ENCODE data around the gene SCFD2. TPM values are rescaled to one million over a fixed set of nuclear protein-coding genes. Genes with fewer than 3 reads are reported as not detected.

SCFD2 gene
- total RNA-seq, 3 donors from 2014 or later: 22.8 to 33.8 (median 25.0) TPM

GRCh38 chr4:53208753-53209152, 157.1 kb downstream of the SCFD2 start:
- DNase-seq (ENCODE audit: low spot score in 2 of 2): no peak
- no peaks in the 10 kb centered on the region for H3K36me3 ChIP-seq
- no peak for TF ChIP-seq CTCF (IDR thresholded peaks at IDR 0.05)
- no peaks in the 10 kb centered on the region for H3K9me3 ChIP-seq
- no peaks in the 10 kb centered on the region for H3K4me1 ChIP-seq
- intact Hi-C loops (cut with DNase I; ENCODE audit: low total_unique reads): loop anchor here (1.0 kb wide), 1 partner anchor 11 kb away; no protein-coding TSS in a partner anchor
- no peak overlapping the region for H3K4me3 ChIP-seq
- H3K27ac ChIP-seq: no peak overlapping the region
- no peaks in the 10 kb centered on the region for H3K27me3 ChIP-seq

GRCh38 chr4:53205970-53206369, 159.9 kb downstream of the SCFD2 start:
- no peaks in the 10 kb centered on the region for H3K4me1 ChIP-seq
- no peaks in the 10 kb centered on the region for H3K27me3 ChIP-seq
- no peaks in the 10 kb centered on the region for H3K36me3 ChIP-seq
- DNase-seq (ENCODE audit: low spot score in 2 of 2): no peak
- intact Hi-C loops (cut with DNase I; ENCODE audit: low total_unique reads): no loop called here
- TF ChIP-seq POLR2AphosphoS5 (IDR thresholded peaks at IDR 0.05): no peak
- no peak for TF ChIP-seq CTCF (IDR thresholded peaks at IDR 0.05)
- no peak for TF ChIP-seq POLR2A (IDR thresholded peaks at IDR 0.05)
- no peak overlapping the region for H3K4me3 ChIP-seq
- H3K27ac ChIP-seq: no peak overlapping the region
- no peaks in the 10 kb centered on the region for H3K9me3 ChIP-seq

- Histone ChIP-seq H3K4me3 (no peak overlapping the region), H3K27ac (no peak overlapping the region), H3K9me3 (no peaks in the 10 kb centered on the region), H3K27me3 (no peaks in the 10 kb centered on the region), H3K4me1 (no peaks in the 10 kb centered on the region), H3K36me3 (no peaks in the 10 kb centered on the region)
- no peak for DNase-seq (ENCODE audit: low spot score in 2 of 2)
- no peak for TF ChIP-seq POLR2A (IDR thresholded peaks at IDR 0.05)
- TF ChIP-seq CTCF (IDR thresholded peaks at IDR 0.05): no peak
- no peak for TF ChIP-seq POLR2AphosphoS5 (IDR thresholded peaks at IDR 0.05)
- intact Hi-C loops (cut with DNase I; ENCODE audit: low total_unique reads): no loop called here
Measured at GRCh38 chr4:53199356-53199755, 166.5 kb downstream of the SCFD2 start.

- Histone ChIP-seq H3K27me3 (no peaks in the 10 kb centered on the region), H3K27ac (no peak overlapping the region)
- intact Hi-C loops (cut with DNase I; ENCODE audit: low total_unique reads): no loop called here
Measured at GRCh38 chr4:53197772-53198142, 168.1 kb downstream of the SCFD2 start.

More at GRCh38 chr4:53197772-53198142, 168.1 kb downstream of the SCFD2 start:
- Histone ChIP-seq H3K4me1 (no peaks in the 10 kb centered on the region), H3K4me3 (no peak overlapping the region), H3K9me3 (no peaks in the 10 kb centered on the region), H3K36me3 (no peaks in the 10 kb centered on the region)
- no peak for DNase-seq (ENCODE audit: low spot score in 2 of 2)
- TF ChIP-seq POLR2AphosphoS5 (IDR thresholded peaks at IDR 0.05): no peak
- no peak for TF ChIP-seq CTCF (IDR thresholded peaks at IDR 0.05)
- TF ChIP-seq POLR2A (IDR thresholded peaks at IDR 0.05): no peak
